Effector CD8-positive, alpha-beta T cell (primary cell): Measurements from ENCODE around the gene AQP3.
"Not testable (repeated sequence)": the region's sequence is repeated elsewhere in the genome, so short reads cannot be mapped to it uniquely, and the experiment has no call there.

Experiments
- DNase-seq: peaks from one replicate; lab custom pipeline; 2025; lab: John Stamatoyannopoulos, UW

Gene AQP3

DNA sequence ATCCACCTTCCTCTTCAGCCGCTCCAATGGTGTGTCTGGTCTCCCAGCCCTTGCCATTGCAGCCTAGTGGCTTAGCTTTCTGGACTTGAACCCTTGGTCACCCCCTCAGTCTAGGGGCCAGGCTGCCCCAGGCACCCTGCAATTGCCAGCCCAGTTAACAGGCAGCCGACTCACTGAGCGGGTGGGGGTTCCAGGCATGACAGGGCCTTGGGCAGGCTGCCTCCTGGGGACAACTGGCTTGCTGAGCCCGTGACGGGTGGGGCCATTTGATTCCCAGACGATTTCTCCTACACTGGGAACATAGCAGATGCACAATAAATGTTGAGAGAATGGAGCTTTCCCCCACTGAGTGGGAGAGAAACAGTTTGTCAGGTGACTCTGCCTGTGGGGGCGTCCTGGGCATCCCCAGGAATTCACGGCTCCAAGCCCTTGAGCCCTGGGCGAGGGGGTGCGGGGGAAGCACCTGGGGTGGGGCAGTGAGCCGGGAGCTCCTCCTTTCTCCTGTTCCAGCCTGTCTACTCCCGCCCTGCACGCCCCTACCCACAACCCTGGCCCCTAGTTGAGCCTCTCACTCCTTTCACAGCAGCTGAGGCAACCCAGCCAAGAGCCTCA is 32.4 kb downstream of the AQP3 start:
- no peak for DNase-seq

DNA sequence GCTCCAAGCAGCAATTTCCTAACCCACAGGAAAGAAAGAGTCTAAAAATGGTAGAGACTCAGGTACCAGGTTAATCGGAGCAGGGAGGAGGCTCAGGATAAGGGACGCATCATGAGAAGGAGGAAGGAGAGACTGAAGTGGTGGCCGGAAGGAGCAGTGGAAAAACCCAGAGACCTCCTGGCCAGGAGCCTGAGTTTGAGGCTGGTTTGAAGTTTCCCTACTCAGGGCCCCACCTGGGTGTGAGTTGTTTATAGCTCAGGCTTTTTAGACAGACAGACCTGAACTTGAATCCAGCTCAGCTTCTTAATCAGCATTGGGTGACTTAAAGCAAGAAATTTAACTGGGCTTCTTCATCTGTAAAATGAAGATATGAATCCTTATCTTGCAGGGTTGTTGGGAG is 33.1 kb downstream of the AQP3 start:
- DNase-seq = no peak

DNA sequence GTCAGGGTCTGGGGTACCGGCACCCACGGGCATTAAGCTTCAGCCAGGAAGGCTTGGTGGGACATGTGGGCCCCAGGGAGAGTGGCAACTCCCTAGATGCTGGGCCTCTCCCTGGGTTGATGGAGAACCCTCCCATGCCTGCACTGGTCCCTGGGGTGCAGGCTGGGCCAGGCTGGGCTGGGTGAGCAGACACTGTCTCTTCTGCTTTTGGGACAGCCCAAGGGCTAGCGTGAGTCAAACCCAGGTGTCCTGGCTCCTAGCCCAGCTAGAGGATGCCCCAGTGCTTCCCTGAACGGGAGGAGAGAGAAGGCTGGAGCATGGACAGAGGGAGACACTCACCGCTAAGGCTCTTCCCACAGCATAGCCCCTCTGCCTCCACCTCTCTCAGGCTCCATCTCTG is 39.3 kb downstream of the AQP3 start:
- no peak for DNase-seq

DNA sequence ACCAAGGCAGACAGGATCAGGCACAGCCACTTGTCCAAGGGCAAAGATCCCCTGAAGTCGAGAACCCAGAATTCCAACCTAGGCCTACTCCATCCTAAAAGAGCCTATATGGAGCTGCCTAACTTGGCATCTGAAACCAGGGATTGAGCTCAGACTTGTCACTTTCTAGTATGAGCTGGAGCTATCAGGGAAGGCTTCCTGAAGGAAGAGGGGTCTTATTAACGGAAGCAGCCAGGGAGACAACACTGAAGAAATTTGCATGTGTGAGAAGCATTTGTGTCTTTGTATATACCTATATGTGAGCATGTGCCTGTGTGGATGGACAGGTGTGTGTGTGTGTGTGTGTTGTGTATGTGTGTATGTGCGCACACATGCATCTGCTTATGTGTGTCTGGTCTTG is 40.3 kb downstream of the AQP3 start:
- no peak for DNase-seq

DNA sequence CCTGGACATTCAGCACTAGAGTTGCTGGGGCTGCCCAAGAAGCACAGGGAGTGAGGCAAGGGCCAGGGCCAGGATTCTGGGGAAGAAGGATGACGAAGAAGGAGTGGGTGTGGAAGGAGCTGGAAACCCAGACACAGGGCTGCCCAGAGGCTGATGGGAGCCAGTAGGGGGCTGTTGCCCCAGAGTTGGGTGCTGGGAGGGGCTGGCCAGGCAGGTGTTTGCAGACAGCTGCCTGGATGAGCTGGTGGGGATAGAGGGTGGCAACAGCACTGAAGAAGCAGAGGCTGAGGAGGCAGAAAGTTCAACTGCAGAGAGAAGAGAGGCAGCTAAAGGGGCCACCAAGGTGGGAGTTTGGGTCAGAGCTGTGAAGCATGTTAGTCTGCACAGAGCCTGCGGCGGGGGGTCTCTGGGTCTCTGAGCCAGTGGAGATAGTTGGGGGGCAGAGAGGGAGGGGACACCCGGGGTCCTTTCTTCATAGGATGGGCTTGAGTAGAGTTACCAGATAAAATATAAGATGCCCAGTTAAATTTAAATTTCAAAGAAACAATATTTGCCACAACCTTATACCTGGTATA is 42.5 kb downstream of the AQP3 start:
- DNase-seq = no peak

DNA sequence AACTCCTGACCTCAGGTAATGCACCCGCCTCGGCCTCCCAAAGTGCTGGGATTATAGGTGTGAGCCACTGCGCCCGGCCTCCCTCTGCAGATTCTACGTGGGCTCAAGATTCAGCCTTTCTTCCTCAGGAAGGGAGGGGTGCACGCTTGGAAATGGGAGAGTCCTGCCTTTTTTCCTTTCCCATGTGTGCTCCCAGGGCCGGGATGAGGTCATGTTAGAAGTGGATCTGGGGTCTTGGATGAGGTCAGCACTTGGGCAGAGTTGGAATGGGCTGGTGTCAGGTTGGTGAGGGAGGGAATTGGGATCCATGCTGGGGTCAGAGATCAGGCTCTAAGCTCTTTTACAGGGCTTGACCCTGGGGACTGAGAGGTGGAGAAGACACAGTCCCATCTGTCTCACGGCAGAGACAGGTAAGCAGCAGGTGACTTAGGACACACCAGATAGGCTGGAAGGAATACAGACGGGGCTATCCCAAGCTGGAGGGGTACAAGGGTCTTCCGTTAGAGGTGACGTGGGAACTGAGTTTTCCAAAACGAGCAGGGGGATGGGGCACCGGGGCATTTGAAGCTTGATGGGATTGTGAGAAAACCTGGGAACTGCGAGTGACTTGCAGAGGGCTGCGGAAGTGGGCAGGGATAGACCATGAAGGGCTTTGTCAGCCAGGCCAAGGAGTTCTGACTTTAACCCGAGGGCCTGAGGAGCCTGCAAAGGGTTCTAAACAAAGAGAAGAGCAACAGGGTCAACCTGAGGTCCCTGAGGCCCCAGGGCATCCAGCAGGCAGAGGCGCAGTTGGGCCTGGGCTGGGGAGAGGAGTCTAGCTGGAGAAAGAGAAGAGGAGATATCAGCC is 43.2 kb downstream of the AQP3 start:
- no peak for DNase-seq

DNA sequence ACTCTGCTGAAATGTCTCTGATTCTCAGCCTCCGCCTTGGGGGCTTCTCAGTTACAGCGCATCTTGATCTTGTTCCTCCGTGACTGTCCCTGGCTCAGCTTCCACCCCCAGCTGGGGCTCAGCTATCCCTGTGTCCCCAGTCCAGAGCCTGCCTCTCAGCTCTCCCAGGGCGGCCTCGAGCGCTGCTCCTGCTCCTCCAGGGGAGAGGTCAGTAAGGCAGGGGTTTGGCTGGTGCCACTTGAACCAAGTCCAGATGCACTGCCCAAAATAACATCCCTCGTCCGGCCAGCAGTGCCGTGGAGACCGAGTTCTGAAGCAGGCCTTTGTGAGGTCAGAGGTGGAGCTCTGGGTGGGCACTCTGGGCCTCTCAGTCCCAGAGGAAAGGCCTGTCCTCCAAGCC is 45.0 kb downstream of the AQP3 start, which contains the start of gene AQP7:
AQP7 (minus strand) TSS at position 198 of the 400 bp plus-strand sequence. CDS start 1,306 bp downstream, outside the sequence.
- DNase-seq = not testable (repeated sequence)

DNA sequence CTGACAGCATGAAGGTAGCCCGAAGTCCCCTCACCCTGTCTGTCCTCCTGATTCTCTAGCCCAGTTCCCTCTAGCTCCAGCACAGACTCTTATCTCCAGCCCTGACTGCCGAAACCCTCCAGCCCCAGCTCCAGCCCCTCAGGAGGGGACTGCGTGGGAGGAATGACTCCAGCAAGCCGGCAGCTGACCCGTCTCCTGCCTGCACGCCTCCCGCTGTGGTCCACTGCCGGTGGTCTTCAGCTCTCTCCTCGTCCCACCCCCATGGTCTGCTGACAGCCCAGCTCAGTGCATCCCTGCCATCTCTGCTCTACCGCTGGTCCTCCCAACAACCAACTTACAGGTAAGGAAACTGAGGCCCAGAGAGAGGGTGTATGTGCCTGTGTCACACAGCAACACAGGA is 45.6 kb downstream of the AQP3 start:
- not testable (repeated sequence) for DNase-seq

DNA sequence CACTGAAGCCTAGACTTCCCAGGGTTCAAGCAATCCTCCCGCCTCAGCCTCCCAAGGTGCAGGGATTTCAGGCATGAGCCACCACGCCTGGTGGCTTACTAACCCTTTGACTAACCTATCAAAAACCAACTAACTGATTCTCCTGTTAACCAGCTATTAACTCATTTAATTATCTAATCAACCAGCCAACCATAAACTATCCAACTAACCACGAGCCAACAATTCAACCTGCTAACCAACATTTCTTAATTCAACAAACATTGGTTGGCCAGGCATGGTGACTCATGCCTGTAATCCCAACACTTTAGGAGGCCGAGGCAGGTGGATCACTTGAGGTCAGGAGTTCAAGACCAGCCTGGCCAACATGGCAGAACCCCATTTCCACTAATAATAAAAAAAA is 48.3 kb downstream of the AQP3 start:
- not testable (repeated sequence) for DNase-seq

DNA sequence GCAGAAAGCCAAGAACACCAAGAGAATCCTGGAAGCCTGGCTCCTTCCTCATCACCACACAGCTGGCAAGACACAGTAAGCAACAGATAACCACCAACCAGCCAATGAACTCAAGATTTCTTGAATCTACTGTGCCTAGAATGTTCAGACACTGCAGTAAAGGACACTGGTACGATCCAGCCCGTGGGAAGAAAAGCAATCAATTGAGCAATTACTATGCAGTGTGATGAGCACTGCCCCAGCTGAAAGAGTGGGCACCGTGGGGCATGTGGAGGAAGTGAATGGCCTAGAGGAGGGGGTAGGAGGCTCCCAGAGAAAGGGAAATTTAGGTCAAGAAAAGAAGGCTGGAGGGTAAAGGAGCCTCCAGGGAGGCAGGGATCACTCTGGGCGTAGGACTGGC is 49.6 kb downstream of the AQP3 start:
- not testable (repeated sequence) for DNase-seq

DNA sequence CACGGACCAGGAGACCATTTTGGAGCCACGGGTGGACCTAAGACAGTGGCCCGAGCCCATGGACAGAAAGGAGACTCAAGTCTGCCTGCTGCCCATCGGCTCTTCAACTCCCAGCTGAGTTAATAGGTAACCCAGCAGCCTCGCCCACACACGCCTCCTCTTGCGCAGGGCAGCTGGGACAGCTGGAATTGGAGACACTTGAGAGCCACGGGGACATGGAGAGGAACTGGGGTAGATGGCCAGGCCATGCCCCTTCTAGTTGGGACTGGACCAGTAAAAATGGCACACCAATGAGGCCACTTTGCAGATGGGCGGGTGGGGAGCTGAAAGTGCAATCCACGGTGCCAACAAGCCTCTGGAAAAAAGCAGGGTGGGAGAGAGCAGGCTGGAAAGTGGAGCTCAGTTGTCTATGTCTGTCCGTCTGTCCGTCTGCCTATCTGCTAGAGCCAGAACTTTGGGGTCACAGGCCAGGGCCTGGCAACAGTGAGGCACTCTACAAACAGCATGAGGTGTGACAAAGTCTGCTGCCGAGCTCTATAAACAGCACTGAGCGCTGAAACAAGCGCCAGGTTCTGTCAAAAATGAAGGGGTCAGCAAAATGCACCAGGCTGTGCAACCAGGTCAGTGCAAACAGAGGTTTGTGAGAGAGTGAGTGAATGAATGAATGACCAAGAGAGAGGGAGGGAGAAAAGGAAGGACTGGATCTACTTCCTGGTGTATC is 52.1 kb downstream of the AQP3 start:
- not testable (repeated sequence) for DNase-seq

DNA sequence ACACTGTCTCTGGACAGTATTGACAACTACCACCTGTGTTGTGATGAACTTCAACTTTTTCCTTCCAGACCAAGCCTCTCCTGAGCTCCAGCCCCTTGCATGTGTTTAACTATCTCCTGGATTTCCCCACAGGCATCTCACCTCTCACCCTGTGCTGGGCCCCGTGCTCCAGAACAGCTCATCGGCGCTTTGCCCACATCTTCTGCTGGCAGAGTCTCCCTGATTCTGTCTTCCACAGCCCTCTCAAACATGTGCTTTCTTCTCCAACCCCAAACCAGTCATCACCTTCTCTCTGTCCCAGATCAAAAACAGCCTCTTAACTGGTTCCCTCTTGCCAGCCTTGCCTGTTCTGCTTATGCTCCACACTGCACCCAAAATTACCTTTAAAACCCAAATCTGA is 53.4 kb downstream of the AQP3 start:
- DNase-seq = not testable (repeated sequence)

DNA sequence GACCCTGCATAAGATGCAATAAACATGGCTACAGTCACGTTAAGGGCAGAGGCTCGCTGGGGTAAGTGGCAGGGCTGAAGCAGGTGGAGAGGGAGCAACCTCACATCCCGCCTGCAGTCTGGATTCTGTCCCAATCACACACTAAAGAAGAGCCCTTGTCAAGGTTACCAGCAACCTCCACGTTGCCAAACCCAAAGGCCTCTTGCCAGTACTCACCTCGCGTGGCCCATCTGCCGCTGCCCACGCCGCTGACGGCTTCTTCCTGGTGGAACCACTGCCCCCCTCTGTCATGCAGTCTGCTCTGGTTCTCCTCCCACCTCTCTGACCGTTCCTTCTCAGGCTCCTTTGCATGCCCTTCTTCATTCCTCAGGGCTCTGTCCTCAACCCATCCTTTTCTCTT is 53.8 kb downstream of the AQP3 start:
- DNase-seq = no peak

DNA sequence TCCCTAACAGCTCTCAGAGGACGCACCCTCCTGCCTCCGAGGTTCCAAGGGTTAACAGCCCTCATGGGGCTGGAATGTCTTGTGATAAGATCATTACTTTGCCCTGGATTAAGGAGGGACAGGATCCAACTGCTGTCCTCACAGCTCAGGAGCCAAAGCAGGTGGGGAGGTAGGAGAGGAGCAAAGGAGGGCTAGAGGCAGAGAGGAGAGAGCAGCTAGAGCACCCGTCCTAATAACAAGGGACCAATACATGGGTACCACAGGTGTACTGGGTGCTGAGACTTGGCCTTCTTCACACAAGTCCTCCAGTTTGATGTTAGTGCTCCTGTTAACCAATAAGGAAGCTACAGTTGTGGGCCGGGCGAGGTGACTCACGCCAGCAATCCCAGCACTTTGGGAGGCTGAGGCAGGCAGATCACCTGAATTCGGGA is 54.8 kb downstream of the AQP3 start:
- not testable (repeated sequence) for DNase-seq
